OCI-M1 (cell line): ENCODE results near the gene GSTK1.
"Not testable (repeated sequence)": the region's sequence is repeated elsewhere in the genome, so short reads cannot be mapped to it uniquely, and the experiment has no call there.

ENCODE experiments used
- DNase-seq: peaks from one replicate; lab custom pipeline; 2025; lab: John Stamatoyannopoulos, UW

The GSTK1 gene

GRCh38 chr7:143263266-143264195, at the start of gene GSTK1:
Gene GSTK1 (plus strand): TSS chr7:143263441. CDS start chr7:143263514, 73 bp downstream.
- DNase-seq = peak; percentile 79

DNA sequence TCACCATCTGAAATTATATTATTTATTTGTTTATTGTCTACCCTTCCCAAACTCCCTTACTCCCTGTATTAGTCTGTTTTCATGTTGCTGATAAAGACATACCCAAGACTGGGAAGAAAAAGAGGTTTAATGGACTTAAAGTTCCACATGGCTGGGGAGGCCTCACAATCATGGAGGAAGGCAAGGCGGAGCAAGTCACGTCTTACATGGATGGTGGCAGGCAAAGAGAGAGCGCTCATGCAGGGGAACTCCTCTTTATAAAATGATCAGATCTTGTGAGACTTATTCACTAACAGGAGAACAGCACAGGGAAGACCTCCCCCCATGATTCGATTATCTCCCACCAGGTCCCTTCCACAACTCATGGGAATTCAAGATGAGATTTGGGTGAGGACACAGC, 49.8 kb upstream of the GSTK1 start:
- DNase-seq = not testable (repeated sequence)

DNA sequence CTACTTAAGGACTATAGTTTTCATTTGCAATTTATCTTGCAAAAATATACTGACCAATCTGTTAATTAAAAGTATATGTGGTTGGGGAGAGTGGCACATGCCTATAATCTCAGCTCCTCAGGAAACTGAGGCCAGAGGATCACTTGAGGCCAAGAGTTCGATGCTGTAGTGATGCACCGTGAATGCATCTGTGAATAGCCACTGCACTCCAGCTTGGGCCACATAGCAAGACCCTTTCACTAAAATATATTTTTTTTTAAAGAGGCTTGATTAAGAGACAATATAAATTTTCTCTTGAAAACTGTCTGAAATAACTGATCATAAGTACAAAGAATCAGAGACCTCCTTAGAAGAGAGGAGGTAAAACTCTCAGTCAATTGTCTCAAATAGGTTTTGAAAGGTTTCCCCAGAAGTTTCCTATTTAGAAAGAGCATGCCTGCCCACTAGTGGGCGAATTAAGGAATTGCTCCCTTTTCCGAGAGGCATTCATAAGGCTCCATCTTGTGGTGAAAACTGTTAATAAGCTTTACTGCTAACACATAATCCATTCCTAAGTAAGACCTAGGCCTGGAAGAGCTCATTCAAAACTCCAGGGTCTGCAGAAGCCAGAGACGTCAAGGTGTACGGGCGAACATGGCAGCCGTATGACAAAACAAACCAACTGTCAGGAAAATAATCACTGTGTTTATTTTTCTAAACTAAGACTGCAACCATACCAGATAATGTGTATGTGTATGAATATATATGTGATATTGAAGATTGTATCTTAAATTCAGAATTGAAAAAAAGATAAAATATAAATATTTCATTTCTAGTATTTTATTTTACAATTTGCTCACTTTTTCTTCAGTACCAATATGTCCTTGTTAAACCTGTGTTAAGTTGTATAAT, 48.2 kb upstream of the GSTK1 start:
- peak; percentile 84 for DNase-seq

DNA sequence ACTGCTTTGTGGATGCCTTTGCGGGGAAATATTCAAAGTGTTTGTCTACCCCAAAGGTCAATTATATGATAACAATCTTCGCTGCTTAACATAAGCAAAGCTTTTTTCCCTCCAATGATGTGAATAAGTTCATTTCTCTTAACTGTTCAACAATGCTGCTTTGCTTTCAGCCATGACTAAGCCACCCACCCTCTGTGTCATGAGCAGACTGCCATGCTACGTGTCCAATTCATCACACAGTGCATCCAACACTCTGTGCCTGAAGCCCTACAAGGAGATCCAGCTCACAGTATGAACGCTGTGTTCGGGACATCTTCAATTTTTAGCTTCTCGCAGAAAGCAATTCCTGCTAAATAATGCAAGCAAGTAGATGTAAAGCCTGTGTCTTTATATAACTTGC, 47.1 kb upstream of the GSTK1 start:
- DNase-seq = no peak

DNA sequence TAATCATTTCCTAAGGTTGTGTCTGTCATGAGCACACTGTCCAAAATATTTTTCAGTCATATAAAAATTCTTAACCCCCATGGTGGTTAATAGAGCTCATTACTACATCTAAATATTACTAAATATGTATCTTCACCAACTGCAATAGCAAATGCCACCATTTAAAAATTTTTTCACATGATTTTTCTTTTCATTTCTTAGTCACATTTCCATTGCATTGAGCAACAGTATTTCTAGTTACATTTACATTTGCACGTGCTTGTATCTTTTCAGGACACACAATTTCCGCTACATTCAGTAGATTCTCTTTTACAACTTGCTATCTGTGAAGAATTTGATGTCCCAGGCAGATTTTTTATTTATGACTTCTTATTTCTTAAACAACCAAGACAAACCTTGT, 46.6 kb upstream of the GSTK1 start:
- no peak for DNase-seq

DNA sequence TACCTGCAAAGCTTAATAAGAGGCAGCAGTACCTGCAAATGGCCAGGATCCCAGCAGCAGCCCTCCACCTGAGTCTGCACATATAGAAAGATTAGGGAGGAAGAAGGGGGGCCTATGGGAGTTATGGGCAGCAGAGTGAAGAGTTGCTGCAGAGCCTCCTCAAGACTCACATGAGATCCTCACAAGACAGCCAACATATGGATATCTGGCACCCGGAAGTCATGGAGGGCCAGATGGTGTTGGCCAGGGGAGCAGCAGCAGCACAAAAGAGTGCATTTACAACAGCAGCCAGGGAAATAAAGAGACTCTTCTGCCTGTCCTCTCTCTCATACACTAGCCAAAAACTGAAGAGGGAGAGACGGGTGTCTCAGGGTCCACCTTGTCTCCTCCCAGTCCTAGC, 45.4 kb upstream of the GSTK1 start:
- no peak for DNase-seq

- DNase-seq = no peak
Observed at GRCh38 chr7:143221286-143221685, 42.0 kb upstream of the GSTK1 start.

DNA sequence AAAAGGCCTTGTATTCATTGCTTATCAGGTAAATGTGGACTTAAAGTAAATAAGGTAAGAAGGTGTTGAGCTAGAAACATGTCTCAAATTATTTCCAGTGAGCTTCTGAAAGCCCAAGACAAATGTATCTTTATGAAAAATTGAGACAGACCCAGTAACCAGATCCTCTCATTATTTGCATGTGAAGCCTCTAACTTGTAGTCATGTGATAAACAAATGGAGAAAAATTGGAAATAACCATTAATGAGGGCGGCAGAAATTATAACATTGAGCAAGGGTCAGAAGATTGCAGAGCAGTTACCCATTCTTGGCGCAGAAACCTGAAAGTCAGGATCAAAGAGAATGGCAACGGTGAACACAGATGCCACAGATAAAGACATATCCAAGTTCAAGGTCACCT, 41.5 kb upstream of the GSTK1 start, which contains the start of gene TAS2R40:
Gene TAS2R40, plus strand, starts transcription at position 301 of the 400 bp plus-strand sequence. Its CDS starts 42 bp downstream, at position 343.
- DNase-seq = no peak

DNA sequence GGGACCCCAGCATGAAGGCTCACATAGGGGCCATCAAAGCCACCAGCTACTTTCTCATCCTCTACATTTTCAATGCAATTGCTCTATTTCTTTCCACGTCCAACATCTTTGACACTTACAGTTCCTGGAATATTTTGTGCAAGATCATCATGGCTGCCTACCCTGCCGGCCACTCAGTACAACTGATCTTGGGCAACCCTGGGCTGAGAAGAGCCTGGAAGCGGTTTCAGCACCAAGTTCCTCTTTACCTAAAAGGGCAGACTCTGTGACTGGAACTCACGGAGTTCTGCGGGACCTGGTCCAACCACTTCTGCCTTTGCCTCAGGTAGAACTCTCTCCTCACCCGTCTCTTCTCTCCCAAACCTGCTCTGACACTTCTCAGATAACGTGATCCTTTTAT, 40.5 kb upstream of the GSTK1 start:
- peak; percentile 31 for DNase-seq

- DNase-seq = no peak
Observed at GRCh38 chr7:143223784-143224183, 39.5 kb upstream of the GSTK1 start.

- DNase-seq = no peak
Observed at GRCh38 chr7:143225047-143225446, 38.2 kb upstream of the GSTK1 start.

DNA sequence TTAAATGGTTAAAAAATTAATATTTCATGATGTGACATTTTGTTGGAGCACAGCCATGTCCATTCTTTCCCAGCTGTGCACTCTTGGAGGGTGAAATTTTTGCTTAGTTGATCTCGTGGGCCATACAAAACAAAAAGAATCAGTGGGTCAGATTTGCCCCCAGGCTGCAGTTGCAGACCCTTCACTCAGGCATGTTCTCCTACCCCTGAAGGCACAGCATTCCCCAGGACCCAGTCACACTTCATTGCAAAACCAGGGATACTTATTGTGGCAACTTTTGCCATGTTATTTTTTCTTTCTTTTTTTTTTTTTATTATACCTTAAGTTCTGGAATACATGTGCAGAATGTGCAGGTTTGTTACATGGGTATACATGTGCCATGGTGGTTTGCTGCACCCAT, 35.4 kb upstream of the GSTK1 start:
- no peak for DNase-seq

DNA sequence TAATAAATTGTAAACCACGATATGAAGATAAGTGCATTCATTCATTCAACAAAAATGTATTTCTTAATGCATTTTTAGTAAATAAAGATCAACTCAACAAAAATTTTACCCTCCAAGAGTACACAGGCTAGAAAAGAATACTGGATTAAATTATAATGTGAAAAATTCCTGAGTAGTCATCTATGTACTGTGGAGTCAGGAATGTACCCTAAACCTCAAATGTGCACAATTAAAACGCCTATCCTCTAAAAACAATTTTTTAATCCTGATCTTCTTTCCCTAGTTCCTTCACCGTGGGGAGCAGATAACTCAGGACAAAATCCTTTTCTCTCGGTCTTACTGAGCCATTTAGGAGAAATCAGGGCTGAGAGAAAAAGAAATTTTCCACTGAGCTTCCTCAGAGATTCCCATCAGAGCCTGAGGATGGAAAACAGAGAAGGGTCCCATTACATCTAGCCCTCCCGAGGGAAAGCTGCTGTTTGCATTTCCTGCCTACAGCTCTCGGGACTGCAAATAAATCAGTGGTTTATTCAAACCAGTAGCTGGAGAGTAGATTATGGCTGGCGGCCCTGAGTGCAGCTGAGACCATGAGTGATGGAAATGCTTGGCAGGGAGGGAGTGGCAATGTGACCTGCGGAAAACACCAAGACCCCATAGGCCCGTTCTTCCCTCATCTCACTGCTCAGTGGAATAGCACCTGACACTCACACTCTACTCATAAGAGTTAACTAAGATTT, 34.0 kb upstream of the GSTK1 start:
- DNase-seq = no peak

GRCh38 chr7:143230602-143231457, 32.4 kb upstream of the GSTK1 start:
- DNase-seq = no peak

DNA sequence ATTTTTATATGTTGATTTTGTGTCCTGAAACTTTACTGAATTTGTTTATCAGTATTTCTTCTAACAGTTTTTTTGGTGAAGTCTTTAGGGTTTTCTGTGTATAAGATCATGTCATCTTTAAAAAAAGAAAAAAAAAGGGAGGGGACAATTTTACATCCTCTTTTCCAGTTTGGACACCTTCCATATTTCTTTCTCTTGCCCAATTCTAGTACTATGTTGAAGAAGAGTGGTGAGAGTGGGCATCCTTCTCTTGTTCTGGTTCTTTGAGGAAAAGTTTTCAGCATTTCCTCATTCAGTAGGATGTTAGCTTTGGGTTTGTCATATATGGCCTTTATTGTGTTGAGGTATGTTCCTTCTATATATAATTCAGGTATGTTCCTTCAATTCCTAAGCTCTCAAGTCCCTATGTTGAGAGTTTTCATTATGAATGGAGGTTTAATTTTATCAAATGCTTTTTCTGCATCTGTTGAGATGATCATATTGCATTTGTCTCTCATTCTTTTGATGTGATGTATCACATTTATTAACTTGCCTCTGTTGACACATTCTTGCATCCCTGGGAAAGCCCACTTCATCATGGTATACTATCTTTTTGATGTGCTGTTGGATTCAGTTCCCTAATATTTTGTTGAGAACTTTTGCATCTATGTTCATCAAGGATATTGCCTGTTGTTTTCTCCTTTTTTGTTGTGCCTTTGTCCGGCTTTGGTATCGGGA, 29.3 kb upstream of the GSTK1 start:
- no peak for DNase-seq

DNA sequence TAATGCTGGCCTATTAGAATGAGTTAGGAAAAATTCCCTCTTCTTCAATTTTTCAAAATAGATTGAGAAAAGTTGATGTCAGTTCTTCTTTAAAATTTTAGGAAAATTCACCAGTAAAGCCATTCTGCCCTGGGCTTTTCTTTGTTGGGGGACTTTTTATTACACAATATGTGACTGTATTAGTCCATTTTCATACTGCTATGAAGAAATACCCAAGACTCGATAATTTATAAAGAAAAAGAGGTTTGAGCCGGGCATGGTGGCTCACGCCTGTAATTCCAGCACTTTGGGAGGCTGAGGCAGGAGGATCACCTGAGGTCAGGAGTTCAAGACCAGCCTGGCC, 28.7 kb upstream of the GSTK1 start:
- DNase-seq = no peak

DNA sequence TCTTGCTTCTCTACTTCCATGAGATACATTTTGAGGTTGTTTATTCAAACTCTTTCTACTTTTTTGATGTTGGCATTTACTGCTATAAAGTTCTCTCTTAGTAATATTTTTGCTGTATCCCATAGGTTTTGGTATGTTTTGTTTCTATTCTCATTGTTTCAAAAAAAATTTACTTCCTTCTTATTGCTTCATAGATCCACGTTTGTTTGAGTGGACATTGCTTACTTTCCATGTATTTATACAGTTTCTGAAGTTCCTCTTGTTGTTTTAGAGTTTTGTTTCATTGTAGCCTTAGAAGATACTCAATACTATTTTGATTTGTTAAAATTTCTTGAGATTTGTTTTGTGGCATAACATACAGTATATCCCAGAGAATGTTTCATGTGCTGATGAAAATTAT, 27.7 kb upstream of the GSTK1 start:
- no peak for DNase-seq

GRCh38 chr7:143236408-143236990, 26.7 kb upstream of the GSTK1 start:
- no peak for DNase-seq

GRCh38 chr7:143237366-143237765, 25.9 kb upstream of the GSTK1 start:
- DNase-seq = no peak
